NAMALWA (cell line): ENCODE data around the gene MAST1.
"Not testable (repeated sequence)": the region's sequence is repeated elsewhere in the genome, so short reads cannot be mapped to it uniquely, and the experiment has no call there.

Experiments
- DNase-seq: peaks from one replicate; pipeline ENCODE4 v3.0.0-alpha.2; 2015; ENCODE audit warnings: low spot score

MAST1 gene

GRCh38 chr19:12838182-12838885 lies at the start of gene MAST1:
Gene MAST1, plus strand, starts transcription at chr19:12838515. Its CDS starts 58 bp downstream, at chr19:12838573.
- peak; percentile 74 for DNase-seq

DNA sequence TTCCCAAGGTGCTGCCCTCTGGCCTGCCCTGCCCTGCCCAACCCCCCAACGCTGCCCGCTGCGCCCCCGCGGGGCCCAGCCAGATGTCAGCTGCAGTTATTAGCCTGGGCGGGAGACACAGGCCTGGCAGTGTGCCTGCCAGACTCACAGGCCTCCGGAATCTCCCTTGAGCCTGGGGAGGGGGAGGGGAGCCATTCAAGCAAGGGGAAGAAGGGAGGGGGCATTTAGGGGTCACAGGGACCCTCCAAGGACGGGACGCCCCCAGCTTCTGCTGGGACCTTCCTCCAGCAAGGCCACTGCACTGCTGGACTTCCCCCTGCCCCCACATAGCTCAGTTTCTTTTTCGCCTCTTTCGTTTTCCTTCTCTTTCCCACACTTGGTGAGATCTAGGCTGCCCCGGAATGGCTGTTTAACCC lies 49.6 kb upstream of the MAST1 start:
- peak; percentile 78 for DNase-seq

- peak; percentile 64 for DNase-seq
Measured at GRCh38 chr19:12789098-12789903, 49.0 kb upstream of the MAST1 start.

- DNase-seq = peak; percentile 98
Measured at GRCh38 chr19:12789904-12790619, 48.3 kb upstream of the MAST1 start.

- no peak for DNase-seq
Measured at GRCh38 chr19:12790628-12791344, 47.5 kb upstream of the MAST1 start.

GRCh38 chr19:12791345-12792050 lies 46.8 kb upstream of the MAST1 start, which contains the start of gene JUNB:
Gene JUNB, plus strand, starts transcription at chr19:12791486. Its CDS starts 286 bp downstream, at chr19:12791772.
- peak; percentile 96 for DNase-seq

- DNase-seq = peak; percentile 90
Measured at GRCh38 chr19:12792051-12792852, 46.1 kb upstream of the MAST1 start.

DNA sequence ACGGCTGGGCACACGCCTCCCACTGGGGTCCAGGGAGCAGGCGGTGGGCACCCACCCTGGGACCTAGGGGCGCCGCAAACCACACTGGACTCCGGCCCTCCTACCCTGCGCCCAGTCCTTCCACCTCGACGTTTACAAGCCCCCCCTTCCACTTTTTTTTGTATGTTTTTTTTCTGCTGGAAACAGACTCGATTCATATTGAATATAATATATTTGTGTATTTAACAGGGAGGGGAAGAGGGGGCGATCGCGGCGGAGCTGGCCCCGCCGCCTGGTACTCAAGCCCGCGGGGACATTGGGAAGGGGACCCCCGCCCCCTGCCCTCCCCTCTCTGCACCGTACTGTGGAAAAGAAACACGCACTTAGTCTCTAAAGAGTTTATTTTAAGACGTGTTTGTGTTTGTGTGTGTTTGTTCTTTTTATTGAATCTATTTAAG lies 45.4 kb upstream of the MAST1 start:
- DNase-seq = no peak

DNA sequence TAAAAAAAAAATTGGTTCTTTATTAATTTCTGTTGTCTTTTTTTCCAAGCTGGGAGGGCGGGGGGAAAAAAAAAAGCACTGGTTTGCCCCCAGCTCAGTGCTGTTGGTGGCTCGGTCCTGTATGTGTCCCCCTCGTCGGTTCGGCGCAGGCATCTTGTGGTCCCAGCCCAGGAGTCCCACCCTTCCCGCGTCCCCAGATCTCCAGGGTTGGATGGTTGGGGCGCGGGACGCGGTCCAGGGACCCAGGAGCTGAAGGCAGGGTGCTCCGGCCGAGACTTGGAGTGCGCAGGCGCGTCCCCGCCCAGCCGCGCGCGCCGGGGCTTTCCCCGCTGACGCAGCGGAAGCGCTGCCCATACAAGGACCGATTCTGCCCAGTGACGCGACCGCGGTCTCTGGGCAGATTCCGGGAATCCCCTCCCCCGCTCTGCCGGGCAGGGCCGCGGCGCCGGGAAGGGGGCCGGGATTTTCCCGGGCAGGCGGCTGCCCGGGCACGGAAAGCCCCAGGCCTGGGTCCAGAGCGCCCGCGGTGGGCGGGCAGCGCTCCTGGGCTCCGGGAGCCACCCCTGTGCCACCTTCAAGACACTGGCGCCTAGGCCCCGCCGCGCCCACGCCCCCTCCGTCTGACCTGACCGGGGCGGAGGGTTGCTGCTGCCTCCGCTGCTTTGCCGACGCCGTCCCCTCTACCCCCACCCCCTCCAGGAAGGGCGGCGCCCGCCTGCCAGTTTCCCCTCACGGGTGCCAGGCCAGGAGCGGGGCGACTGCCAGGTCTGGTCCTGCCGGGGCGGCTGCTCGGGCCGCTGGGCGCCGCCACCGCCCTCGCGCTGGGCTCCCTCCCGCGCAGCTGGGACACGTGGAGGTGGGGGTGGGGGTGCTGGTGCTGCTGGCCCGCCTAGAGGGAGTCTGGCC lies 44.8 kb upstream of the MAST1 start:
- DNase-seq = peak; percentile 95

GRCh38 chr19:12794196-12794941 lies 43.9 kb upstream of the MAST1 start:
- DNase-seq = no peak

DNA sequence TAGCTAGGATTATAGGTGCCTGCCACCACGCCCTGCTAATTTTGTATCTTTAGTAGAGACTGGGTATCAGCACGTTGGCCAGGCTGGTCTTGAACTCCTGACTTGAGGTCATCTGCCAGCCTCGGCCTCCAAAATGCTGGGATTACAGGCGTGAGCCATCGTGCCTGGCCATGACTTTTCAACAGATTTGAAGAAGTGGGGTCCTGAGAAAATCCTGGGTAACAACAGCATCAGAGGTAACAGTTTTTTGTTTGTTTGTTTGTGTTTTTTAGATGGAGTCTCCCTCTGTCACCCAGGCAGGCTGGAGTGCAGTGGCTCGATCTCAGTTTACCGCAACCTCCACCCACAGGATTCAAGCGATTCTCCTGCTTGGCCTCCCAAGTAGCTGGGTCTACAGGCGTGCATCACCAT lies 43.3 kb upstream of the MAST1 start:
- DNase-seq = no peak

DNA sequence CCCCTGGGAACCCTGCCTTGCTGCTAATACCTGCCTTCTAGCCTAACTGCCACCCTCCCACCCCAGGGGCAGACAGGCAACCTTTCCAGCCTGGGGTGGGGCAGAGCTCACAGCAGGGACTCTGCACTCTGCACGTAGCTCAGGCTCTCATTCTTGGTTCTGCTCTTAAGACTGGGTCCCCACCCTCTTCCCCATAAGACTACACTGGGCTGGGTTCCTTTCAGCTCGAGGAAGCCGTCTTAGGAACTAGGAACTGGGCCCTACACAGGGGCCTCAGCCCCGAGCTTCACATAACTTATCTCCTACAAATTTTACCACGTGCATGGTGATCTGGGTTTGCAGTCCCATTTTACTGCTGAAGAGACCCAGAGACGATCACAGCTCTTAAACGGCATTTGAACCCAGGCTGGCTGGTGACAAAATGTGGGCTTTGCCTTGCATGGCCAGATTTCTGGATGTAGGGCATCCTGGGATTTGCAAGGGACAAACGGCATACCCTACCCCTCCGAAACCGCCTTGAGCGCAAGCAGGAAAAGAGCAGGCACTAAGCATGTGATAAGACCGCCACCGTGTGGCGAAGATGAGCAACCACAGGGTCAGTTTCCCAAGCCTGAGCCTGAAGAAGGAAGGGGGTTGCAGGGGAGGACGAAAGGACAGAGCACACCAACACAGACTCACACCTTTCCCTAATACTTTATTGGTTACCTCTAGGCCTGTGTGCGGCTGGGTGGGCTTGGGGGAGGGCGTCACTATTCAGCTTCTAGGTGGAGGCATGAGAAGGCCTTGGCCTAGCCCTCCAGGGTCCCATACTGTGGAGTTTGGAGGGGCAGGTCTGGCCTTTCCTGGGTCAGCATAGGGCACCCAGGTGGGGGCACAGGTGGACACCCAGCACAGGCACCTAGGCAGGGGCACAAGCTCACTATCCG lies 41.9 kb upstream of the MAST1 start:
- peak; percentile 89 for DNase-seq

GRCh38 chr19:12797141-12797587 lies 41.2 kb upstream of the MAST1 start:
- DNase-seq = no peak

DNA sequence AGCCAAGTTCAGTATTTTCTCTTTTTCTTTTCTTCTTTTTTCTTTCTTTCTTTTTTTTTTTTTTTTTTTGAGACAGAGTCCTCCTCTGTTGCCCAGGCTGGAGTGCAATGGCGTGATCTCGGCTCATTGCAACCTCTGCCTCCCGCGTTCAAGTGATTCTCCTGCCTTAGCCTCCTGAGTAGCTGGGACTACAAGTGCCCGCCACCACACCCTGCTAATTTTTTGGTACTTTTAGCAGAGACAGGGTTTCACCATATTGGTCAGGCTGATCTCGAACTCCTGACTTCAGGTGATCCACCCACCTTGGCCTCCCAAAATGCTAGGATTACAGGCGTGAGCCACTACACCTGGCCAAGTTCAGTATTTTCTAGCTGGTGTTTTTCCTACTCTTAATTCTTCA lies 40.7 kb upstream of the MAST1 start:
- DNase-seq = not testable (repeated sequence)

DNA sequence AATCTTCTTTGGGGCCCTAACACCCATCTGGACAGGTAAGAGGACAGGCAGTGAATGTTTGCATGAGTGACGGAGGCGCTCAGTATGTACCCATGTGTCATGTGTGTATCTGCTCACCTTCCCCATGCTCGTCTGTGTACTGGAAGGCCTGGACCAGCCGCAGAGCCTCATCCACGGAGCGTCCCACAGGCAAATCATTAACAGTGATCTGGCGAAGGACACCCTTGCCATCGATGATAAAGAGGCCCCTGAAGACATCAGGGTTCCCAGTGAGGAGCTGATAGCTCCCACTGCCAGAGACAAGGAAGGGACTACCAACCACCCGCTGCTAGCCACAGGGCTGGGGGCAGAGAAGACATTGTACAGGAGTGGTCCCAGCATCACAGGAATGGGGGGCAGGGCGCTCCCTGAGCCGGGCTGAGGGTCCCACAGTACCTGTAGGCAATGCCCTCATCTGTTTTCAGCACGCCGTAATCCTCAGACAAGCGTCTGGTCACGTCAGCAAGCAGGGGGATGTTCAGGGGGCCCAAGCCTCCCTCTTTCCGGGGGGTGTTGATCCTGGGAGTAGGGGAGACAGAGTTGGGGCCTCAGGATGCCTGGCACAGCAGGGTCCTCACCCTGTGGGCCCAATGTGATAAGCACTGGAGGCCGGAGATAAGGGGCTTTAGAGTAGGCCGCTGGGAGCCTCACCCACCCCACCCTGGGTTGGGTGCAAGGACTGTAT lies 38.4 kb upstream of the MAST1 start:
- DNase-seq = no peak

GRCh38 chr19:12800466-12800770 lies 37.9 kb upstream of the MAST1 start:
- no peak for DNase-seq

DNA sequence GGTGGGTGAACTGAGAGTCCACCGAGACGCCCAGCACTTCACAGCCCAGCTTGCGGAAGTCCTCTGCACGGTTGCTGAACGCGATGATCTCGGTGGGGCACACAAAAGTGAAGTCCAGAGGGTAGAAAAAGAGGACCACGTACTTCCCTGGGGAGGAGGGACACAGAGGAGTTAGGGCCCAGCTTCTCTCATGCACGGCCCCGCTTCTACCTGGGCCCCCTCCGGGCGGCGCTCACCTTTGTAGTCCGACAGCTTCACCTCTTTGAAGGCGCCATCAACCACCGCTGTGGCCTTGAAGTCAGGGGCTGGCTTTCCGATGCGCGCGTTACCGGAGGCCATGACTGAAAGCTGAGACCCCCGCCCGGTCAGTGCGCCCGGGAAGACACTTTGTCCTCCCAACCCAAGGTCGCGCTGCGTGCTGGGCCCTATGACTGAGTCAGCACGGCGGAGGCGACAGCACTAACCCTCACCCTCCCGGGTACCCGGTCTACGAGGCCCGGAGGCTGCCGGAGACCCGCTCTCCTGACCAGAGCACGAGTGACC lies 37.3 kb upstream of the MAST1 start:
- no peak for DNase-seq
